Stimulated activated CD4-positive, alpha-beta T cell treated with anti-CD3 and anti-CD28 coated beads, Interleukin-4, amount 100 ng/mL, for 4 hours (primary cell): Measurements from ENCODE around the gene CNDP1.
"Not testable (repeated sequence)": the region's sequence is repeated elsewhere in the genome, so short reads cannot be mapped to it uniquely, and the experiment has no call there.

Experiments used
- DNase-seq, 2 experiments: peaks; one replicate each; pipeline ENCODE4 v3.0.0-alpha.2; 2020

CNDP1 gene

GRCh38 chr18:74522635-74523548, 11.4 kb upstream of the CNDP1 start:
- DNase-seq, result no peak

GRCh38 chr18:74524097-74524496, 10.2 kb upstream of the CNDP1 start:
- DNase-seq, result no peak

DNA sequence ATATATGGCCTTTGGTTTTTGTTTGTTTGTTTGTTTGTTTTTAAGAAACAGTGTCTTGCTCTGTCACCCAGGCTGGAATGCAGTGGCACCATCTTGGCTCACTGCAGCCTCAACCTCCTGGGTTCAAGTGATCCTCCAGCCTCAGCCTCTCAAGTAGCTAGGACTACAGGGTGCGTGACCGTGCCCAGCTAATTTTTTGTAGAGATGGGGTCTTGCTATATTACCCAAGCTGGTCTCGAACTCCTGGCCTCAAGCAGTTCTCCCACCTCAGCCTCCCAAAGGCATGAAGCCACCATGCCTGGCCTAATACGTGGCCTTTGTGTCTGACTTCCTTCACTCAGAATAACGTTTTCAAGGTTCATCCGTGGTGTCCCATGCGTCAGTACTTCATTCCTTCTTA, 9.4 kb upstream of the CNDP1 start:
- DNase-seq, result not testable (repeated sequence)

- DNase-seq, result no peak
Measured at GRCh38 chr18:74525741-74526140, 8.6 kb upstream of the CNDP1 start.

GRCh38 chr18:74526488-74526887, 7.8 kb upstream of the CNDP1 start:
- no peak for DNase-seq

DNA sequence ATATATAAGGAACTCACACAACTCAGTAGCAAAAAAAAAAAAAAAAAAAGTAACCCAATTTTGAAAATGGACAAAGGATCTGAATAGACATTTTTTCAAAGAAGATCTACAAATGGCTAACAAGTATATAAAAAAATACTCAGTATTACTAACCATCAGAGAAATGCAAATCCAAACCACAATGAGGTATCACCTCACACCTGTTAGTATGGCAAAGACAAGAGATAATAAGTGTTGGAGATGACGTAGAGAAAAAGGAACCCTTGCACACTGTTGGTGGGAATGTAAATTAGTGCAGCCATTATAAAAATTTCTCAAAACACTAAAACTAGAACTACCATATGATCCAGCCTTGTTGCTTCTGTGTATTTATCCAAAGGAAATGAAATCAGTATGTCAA, 5.8 kb upstream of the CNDP1 start:
- DNase-seq, result no peak

DNA sequence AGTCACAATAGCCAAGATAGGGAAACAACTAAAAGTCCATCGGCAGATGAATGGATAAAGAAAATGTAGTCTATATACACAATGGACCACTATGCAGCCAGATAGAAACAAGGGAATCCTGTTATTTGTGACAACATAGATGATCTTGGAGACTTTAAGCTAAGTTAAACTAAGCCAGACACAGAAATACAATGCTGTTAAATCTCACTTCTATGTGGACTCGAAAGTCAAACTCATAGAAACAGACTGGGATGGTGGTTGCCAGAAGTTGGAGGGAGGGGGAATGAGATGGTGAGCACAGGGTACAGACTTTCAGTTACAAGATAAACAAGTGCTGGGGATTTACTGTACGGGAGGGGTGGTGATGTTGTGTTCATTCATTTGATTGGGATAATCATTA, 5.4 kb upstream of the CNDP1 start:
- DNase-seq, result no peak

- no peak for DNase-seq
Measured at GRCh38 chr18:74529378-74529777, 4.9 kb upstream of the CNDP1 start.

GRCh38 chr18:74529811-74530583, 4.3 kb upstream of the CNDP1 start:
- no peak for DNase-seq

DNA sequence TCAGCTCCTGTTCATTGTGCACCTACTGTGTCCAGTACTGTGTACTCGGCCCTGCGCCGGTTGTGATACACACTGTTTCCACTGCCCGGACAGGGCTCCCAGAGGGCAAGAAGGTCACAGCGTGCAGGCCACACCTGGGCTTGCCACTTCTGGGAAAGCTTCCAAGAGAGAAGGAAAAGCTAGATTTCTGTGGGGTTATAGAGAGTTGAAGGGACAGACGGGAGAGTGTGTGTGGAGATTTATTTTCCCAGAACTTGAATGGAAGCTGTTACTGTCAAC, 3.8 kb upstream of the CNDP1 start:
- no peak for DNase-seq

- DNase-seq, result no peak
Measured at GRCh38 chr18:74531043-74531442, 3.3 kb upstream of the CNDP1 start.

DNA sequence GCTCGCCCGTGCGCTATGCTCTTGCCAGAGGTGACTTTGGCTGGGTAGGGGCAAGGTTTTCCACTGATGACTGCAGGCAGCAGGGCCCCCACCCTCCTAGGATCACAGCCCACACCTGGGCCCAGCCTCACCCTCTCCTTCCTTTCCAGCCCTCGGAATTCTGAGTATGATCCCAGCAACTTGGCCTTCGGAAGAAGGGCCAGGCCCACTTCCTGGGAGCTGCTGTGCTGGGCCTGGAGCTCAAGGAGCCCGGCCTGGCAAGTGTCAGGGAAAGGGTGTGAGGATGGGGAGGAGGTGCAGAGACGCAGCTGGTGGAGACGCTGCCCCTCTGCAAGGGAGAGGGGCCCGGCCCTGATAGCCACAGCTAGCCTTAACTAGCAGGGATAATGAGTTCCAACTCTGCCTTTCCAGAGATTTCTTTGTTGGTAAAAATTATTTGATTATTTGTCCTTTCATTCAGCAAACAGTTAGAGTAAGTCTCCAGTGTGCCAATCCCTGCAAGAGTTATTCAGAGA, 1.7 kb upstream of the CNDP1 start:
- no peak for DNase-seq

DNA sequence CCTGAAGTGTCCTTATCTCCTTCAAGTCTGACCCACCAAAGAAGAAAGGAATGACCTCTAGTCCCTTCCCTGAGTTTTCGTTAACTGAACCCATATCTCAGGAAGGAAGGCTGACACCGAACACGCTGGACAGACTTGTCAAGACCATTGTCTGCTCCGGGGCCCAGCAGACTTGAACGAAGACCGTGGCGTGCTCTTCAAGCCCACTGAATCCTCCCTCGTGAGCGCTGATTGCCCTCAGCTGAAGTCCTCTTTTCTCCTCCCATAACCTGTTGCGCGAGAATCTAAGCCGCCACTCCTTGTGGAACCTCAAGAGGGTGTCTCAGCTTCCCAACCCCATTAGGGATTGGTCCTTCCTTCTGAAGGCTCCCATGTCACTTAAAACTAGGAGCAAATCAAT, 634 bp upstream of the CNDP1 start:
- DNase-seq, result no peak

- no peak for DNase-seq
Measured at GRCh38 chr18:74534981-74535649, 815 bp downstream of the CNDP1 start.

GRCh38 chr18:74539289-74539688, 5.0 kb downstream of the CNDP1 start:
- DNase-seq, result no peak

GRCh38 chr18:74540652-74541421, 6.5 kb downstream of the CNDP1 start:
- DNase-seq, result no peak

DNA sequence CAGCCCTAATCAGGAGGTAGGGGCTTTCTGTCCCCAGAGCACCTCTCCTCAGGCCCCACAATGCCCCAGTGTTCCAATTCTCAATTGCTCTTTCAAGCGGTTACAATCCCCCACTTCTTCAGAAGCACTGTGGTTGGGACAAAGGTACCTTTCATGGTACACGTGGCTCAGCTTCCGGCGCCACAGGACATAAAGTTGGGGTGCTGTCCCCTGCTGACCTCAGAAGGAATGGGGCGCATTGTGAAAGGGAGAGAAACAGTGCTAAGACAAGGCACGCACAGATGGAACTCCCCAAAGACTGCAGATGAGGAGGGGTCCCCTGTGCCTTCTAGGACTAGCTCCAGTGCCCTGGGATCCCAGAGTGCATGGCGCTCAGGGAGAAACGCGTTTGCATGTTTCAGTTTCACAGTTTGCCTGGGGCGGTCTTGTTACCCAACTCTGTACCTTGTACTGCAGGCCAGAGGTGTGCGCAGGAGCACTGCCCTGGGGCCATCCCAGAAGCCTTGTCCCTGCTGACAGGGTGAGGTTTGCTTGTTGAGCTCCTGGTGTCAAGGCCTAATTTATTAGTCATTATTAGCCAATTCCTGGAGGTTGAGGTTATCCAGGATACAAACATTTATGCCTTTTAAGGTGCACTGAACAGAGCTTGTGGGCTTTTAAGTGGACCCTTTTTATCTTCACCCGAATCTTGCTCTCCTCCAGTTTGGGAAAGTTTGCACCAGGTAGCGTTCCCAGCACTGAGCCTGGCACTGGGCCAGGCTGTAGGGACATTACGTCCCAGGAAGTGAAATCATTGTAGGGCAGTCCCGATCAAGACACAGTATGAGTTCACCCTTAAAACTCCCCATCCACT, 7.6 kb downstream of the CNDP1 start:
- DNase-seq, result no peak

- no peak for DNase-seq
Measured at GRCh38 chr18:74544898-74545297, 10.6 kb downstream of the CNDP1 start.

DNA sequence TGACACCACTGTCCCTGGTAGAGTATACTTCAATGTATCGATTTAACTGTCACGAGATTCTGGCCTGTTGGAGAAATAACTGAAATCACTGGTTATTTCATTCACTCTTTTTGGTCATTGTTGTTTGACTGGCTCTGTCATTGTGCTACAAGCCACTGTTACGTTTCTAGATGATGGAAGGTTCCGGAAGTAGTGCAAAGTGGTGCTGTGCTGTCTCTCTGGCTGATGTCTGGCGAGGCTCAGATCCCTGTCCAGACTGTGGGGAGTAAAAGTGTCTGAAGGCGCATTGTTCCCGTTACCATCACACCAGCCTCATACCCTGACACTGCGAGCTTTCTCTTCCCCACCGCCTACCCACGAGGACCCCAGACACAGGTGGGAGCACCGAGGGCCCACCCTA, 11.7 kb downstream of the CNDP1 start:
- no peak for DNase-seq

- no peak for DNase-seq
Measured at GRCh38 chr18:74546751-74547530, 12.6 kb downstream of the CNDP1 start.

DNA sequence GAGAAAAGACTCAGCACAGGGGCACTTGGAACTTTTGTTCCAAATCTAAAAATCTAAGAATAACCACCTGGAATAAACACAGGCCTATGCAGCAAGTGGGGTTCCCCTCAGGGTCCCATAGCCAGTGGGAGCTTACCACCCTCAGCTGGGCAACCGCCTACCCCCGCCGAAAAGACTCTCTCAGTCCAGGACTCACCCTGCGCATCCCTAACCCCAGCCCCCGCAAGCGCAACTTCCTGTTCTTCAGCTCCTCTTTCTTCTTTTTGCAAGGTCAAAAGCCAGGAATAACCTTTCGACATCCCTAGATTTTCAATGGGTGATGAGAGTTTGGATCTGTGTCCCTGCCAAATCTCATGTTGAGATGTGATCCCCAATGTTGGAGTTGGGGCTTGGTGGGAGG, 13.6 kb downstream of the CNDP1 start:
- no peak for DNase-seq
